Measurements from ENCODE around the gene ISY1.
A peak's percentile ranks its signal among the peaks of the same experiment; 100 is the strongest.

Gene ISY1

DNA sequence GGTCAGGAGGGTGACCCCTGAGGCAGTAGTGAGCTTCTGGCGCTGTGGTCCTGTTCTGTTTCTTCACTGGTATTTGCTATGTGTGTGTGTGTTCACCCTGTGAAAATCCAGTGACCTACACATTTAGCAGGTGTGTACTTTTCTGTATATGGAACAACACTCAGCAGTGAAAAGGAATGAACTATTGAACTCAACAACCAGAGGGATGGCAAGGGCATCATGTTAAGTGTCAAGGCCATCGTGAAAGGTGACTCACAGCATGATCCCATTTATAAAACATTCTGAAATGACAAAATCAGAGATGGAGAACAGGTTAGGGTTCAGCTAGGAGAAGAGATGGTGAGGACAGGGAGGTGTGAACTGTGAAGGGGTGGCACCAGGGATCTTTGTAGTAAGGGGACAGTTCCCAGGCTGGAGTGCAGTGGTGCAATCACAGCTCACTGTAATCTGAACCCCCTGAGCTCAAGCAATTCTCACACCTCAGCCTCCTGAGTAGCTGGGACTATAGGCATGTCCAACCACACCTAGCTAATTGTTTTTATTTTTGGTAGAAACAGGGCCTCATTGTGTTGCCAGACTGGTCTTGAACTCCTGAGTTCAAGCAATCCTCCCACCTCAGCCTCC lies 29.3 kb downstream of the ISY1 start:
- TF ChIP-seq ZFX (IDR thresholded peaks at IDR 0.05; ENCODE audit: borderline replicate concordance) (no peak), CTCF (IDR thresholded peaks at IDR 0.05) (no peak)
- H3K27ac ChIP-seq = no peak overlapping the region

GRCh38 chr3:129130291-129130813 lies 30.5 kb downstream of the ISY1 start:
- TF ChIP-seq ZFX (IDR thresholded peaks at IDR 0.05; ENCODE audit: borderline replicate concordance) (no peak), CTCF (IDR thresholded peaks at IDR 0.05) (no peak)
- H3K27ac ChIP-seq = no peak overlapping the region

DNA sequence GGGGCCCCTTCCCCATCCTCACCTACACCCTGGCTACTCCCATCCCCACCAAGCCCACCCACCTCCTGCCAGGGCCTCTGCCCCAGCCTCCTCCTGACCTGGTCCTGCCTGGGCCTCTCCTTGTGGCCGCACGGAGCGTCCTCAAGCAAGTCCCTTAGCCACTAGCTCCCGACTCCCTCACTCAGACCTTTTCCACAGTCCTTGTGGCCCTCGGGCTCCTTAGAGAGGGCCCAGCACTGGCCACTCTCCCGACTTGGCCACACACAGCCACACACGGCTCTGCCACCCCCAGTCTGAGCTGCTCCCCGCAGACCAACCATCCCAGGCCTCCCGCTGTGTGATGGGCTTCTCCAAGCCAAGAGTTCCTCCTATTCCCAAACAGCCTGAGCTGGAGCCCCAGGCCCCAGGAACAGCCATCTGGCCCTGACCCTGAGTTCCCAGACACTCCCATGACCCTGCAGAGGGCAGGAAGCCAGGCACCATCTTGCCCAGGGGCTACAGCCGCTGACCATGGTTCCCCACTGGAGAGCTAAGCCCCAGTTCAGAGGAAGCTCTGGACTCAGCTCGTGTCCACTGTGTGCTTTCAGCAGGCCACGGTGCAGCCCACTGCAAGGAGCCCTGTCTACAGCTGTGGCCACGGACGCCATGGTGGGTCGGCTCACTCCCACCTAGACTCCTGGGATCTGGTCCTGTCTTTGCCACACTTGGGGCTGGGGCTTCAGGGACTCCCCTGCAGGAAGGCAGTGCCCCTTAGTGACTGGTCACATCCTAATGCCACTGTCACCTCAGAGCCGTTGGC lies 32.3 kb downstream of the ISY1 start:
- H3K27ac ChIP-seq = no peak overlapping the region
- TF ChIP-seq ZFX (IDR thresholded peaks at IDR 0.05; ENCODE audit: borderline replicate concordance) = no peak
- no peak for TF ChIP-seq CTCF (IDR thresholded peaks at IDR 0.05)

DNA sequence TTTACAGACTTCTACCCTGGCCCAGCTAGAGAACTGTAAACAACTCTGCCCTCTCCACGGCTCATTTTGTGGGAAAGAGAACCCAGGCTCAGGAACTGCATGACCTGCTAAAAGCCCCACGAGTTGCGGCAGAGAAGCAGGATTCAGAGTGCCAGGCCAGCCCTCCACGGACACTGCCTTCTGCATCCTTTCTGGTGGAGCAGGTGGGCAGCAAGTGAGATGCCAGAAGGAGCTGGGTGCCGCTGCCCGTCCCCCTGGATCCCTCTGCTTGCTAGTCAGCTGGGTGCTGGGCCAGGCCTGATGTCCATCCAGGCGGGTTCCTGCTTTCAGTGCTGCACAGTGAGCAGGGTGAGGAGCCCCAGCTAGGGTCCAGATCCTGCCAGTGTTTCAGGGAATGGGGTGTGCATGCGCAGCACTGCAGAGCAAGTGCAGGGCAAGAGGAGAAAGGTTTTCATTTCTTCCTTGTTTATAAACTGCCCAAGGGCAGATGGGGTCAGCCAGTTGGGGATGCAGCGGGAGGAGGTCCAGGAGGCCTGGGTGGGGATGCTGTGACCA lies 34.1 kb downstream of the ISY1 start:
- TF ChIP-seq CTCF (IDR thresholded peaks at IDR 0.05) (no peak), ZFX (IDR thresholded peaks at IDR 0.05; ENCODE audit: borderline replicate concordance) (no peak)
- H3K27ac ChIP-seq = no peak overlapping the region

GRCh38 chr3:129123314-129124060 lies 37.4 kb downstream of the ISY1 start:
- peak overlapping the region; percentile 85 for H3K27ac ChIP-seq
- TF ChIP-seq ZFX (IDR thresholded peaks at IDR 0.05; ENCODE audit: borderline replicate concordance) = no peak
- TF ChIP-seq CTCF (IDR thresholded peaks at IDR 0.05) = no peak

DNA sequence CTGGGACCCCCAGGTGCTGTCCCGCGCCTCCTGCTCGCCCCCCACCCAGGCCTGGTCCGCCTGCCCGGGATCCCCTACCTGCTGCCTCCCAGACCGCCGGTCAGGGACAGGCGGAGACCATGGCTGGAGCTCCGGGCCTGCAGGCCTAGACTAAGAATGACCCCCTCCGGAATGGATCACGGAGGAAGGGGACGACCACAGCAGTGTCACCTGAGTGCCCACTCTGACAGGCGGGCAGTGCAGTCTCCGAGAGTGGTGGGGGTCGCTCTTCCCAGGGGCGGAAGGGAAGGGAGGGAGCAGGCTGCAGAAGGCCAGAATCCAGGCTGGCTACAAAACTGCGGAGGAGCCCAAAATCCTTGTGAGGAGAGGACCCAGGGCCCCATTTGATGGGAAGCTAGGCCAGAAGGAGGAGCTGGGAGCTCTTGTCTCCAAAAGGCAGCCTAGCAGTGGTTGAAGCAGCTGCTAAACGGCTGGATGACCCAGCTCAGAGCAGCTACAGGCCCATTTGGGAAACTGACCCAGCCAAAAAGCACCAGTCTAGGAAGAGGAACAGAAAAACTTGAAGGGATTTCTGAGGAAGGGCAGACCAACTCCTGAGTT lies 38.4 kb downstream of the ISY1 start:
- H3K27ac ChIP-seq = peak overlapping the region; percentile 85

More for the DNA sequence above, 38.4 kb downstream of the ISY1 start:
- no peak for TF ChIP-seq CTCF (IDR thresholded peaks at IDR 0.05)
- no peak for TF ChIP-seq ZFX (IDR thresholded peaks at IDR 0.05; ENCODE audit: borderline replicate concordance)
